H1 (cell line): Measurements from ENCODE around the gene GPM6B. TPM values are rescaled to one million over a fixed set of nuclear protein-coding genes. Genes with fewer than 3 reads are reported as not detected.

ENCODE experiments used
- CTCF ChIA-PET: fragments of 300-600 bp; sonication (Branson Sonifier 250); formaldehyde crosslinking; loops from one replicate; lab custom pipeline; 2021; ENCODE audit not compliant: partially characterized antibody; lab: Charles Lee
- POLR2A ChIA-PET: fragments of 300-600 bp; sonication (Branson Sonifier 250); formaldehyde crosslinking; loops from one replicate; lab custom pipeline; 2021; ENCODE audit warnings: inconsistent platforms; ENCODE audit not compliant: partially characterized antibody; lab: Charles Lee
- DNase-seq, 2 experiments: peaks; one replicate each; pipeline versions ENCODE4 v3.0.0 to v3.0.0-alpha.2; 2010 to 2022; ENCODE audit warnings: low spot score in 2 of 2, low read depth in 1 of 2, mixed read lengths in 1 of 2
- FAIRE-seq: peaks from 2 replicates; lab custom pipeline; 2011; peaks lifted over from hg19 to GRCh38; lab: Jason Lieb, UNC
- H2AFZ ChIP-seq: 2 replicates; pipeline ENCODE4 v1.8.1; 2012; ENCODE audit warnings: low read length, inconsistent platforms
- H2AK5ac ChIP-seq: 2 replicates; pipeline ENCODE4 v1.6.1; 2013; ENCODE audit warnings: low read depth, low read length
- H2BK120ac ChIP-seq: replicated peaks from 2 replicates; pipeline ENCODE3; 2013; ENCODE audit warnings: low read depth, low read length, inconsistent platforms
- H2BK12ac ChIP-seq: 2 replicates; pipeline ENCODE4 v1.6.1; 2013; ENCODE audit warnings: low read depth, low read length
- H2BK15ac ChIP-seq: 2 replicates; pipeline ENCODE4 v1.6.1; 2013; ENCODE audit warnings: low read length
- H2BK20ac ChIP-seq: 2 replicates; pipeline ENCODE4 v1.6.1; 2013; ENCODE audit warnings: low read length
- H2BK5ac ChIP-seq: 2 replicates; pipeline ENCODE4 v1.6.1; 2013; ENCODE audit warnings: low read depth, low read length
- H3K14ac ChIP-seq: 2 replicates; pipeline ENCODE4 v1.6.1; 2013; ENCODE audit warnings: inconsistent platforms; ENCODE audit not compliant: insufficient read length
- H3K18ac ChIP-seq: 2 replicates; pipeline ENCODE4 v1.6.1; 2013; ENCODE audit warnings: low read length; ENCODE audit errors: extremely low read depth
- H3K23ac ChIP-seq: 2 replicates; pipeline ENCODE4 v1.6.1; 2013; ENCODE audit warnings: inconsistent platforms; ENCODE audit not compliant: insufficient read length
- H3K23me2 ChIP-seq: 2 replicates; pipeline ENCODE4 v1.6.1; 2013; ENCODE audit warnings: low read depth, low read length
- H3K27ac ChIP-seq: 2 replicates; pipeline ENCODE4 v1.6.1; 2011; ENCODE audit warnings: low read depth, low read length, inconsistent platforms
- H3K27me3 ChIP-seq, 4 experiments: replicated peaks in 1 of 4; 1 replicate in 1 of 4; 2 replicates in 3 of 4; pipeline versions ENCODE4 v1.6.1 to v1.8.1; 2011 to 2013; ENCODE audit warnings: low read length in 3 of 4, mild to moderate bottlenecking in 3 of 4, inconsistent platforms in 2 of 4, mixed read lengths in 2 of 4, moderate library complexity in 1 of 4; ENCODE audit not compliant: control insufficient read depth in 3 of 4, insufficient read depth in 3 of 4; ENCODE audit errors: extremely low read depth in 1 of 4
- H3K36me3 ChIP-seq, 4 experiments: 2 replicates each; pipeline versions ENCODE4 v1.6.1 to v1.8.1; 2011 to 2013; ENCODE audit warnings: mild to moderate bottlenecking in 4 of 4, low read length in 3 of 4, moderate library complexity in 2 of 4, control low read depth in 1 of 4, inconsistent platforms in 1 of 4; ENCODE audit not compliant: insufficient read depth in 4 of 4, control insufficient read depth in 2 of 4
- H3K4ac ChIP-seq: replicated peaks from 2 replicates; pipeline ENCODE3; 2013; ENCODE audit warnings: low read length, low read depth, mixed read lengths, inconsistent platforms; ENCODE audit not compliant: insufficient read length
- H3K4me1 ChIP-seq, 4 experiments: replicated peaks in 1 of 4; 1 replicate in 1 of 4; 2 replicates in 3 of 4; pipeline versions ENCODE4 v1.6.1 to v1.8.1; 2011 to 2013; ENCODE audit warnings: low read length in 3 of 4, inconsistent platforms in 2 of 4, mixed read lengths in 1 of 4; ENCODE audit not compliant: insufficient read depth in 4 of 4, control insufficient read depth in 3 of 4
- H3K4me2 ChIP-seq, 2 experiments: 2 replicates each; pipeline versions ENCODE4 v1.6.1 to v1.8.1; 2011 to 2013; ENCODE audit warnings: low read depth in 2 of 2, low read length in 2 of 2, control low read depth in 1 of 2, inconsistent platforms in 1 of 2, mild to moderate bottlenecking in 1 of 2; ENCODE audit not compliant: insufficient read depth in 1 of 2
- H3K4me3 ChIP-seq, 4 experiments: fragments of 200-600, 300-600 bp in 1 of 4; sonication (generic), shearing (Covaris generic), sonication (Bioruptor Twin) in 1 of 4; 2 replicates each; pipeline versions ENCODE4 v1.5.1 to v1.8.1; 2011 to 2016; ENCODE audit warnings: low read length in 4 of 4, low read depth in 3 of 4, control low read depth in 2 of 4, inconsistent platforms in 2 of 4, mild to moderate bottlenecking in 2 of 4, mixed read lengths in 1 of 4, moderate library complexity in 1 of 4; ENCODE audit not compliant: insufficient read depth in 2 of 4; ENCODE audit errors: extremely low read depth in 1 of 4
- H3K56ac ChIP-seq: replicated peaks from 2 replicates; pipeline ENCODE3; 2013; ENCODE audit warnings: low read depth, mild to moderate bottlenecking, mixed read lengths, low read length, inconsistent platforms; ENCODE audit not compliant: insufficient read length
- H3K79me1 ChIP-seq: 2 replicates; pipeline ENCODE4 v1.6.1; 2013; ENCODE audit warnings: low read depth, low read length, control low read depth
- H3K79me2 ChIP-seq, 2 experiments: 2 replicates each; pipeline versions ENCODE4 v1.6.1 to v1.8.1; 2012 to 2013; ENCODE audit warnings: low read length in 2 of 2, mild to moderate bottlenecking in 2 of 2, inconsistent platforms in 1 of 2; ENCODE audit not compliant: insufficient read depth in 2 of 2, control insufficient read depth in 1 of 2
- H3K9ac ChIP-seq, 4 experiments: replicated peaks in 1 of 4; 1 replicate in 1 of 4; 2 replicates in 3 of 4; pipeline versions ENCODE4 v1.6.1 to v1.8.1; 2011 to 2013; ENCODE audit warnings: low read depth in 3 of 4, low read length in 3 of 4, control low read depth in 2 of 4, mild to moderate bottlenecking in 2 of 4, moderate library complexity in 2 of 4, inconsistent platforms in 1 of 4; ENCODE audit errors: extremely low read depth in 1 of 4
- H3K9me3 ChIP-seq, 2 experiments: 2 replicates each; pipeline versions ENCODE4 v1.6.1 to v1.8.1; 2012 to 2013; ENCODE audit warnings: mild to moderate bottlenecking in 2 of 2, moderate library complexity in 2 of 2, control low read depth in 1 of 2, inconsistent platforms in 1 of 2, low read depth in 1 of 2, low read length in 1 of 2, mixed read lengths in 1 of 2; ENCODE audit not compliant: insufficient read depth in 2 of 2
- H4K20me1 ChIP-seq, 2 experiments: replicated peaks in 1 of 2; 2 replicates each; pipeline versions ENCODE3 to v1.8.1; 2011 to 2013; ENCODE audit warnings: inconsistent platforms in 2 of 2, low read length in 2 of 2, mild to moderate bottlenecking in 1 of 2; ENCODE audit not compliant: insufficient read depth in 2 of 2, control insufficient read depth in 1 of 2
- H4K5ac ChIP-seq: 2 replicates; pipeline ENCODE4 v1.6.1; 2013; ENCODE audit warnings: low read length, low read depth, mixed read lengths, inconsistent platforms; ENCODE audit not compliant: insufficient read length
- H4K8ac ChIP-seq: 2 replicates; pipeline ENCODE4 v1.8.0; 2013; ENCODE audit warnings: mild to moderate bottlenecking, moderate library complexity, low read length, inconsistent platforms; ENCODE audit not compliant: insufficient read depth; ENCODE audit errors: extremely low read depth
- H4K91ac ChIP-seq: replicated peaks from 2 replicates; pipeline ENCODE3; 2013; ENCODE audit warnings: low read length, mixed read lengths, inconsistent platforms; ENCODE audit not compliant: insufficient read length
- EGR1 ChIP-seq: IDR thresholded peaks from 2 replicates; pipeline ENCODE4 v1.6.1; 2011; ENCODE audit warnings: low read depth, low read length, borderline replicate concordance
- POLR2A ChIP-seq, 2 experiments: IDR thresholded peaks; 1 replicate in 1 of 2; 2 replicates in 1 of 2; pipeline ENCODE4 v1.6.1; 2011; ENCODE audit warnings: low read depth in 2 of 2, low read length in 2 of 2, mild to moderate bottlenecking in 2 of 2; ENCODE audit errors: control extremely low read depth in 1 of 2
- SAP30 ChIP-seq: fragments of 300-600 bp; sonication (generic); IDR thresholded peaks from 2 replicates; pipeline ENCODE4 v1.7.1; 2012; ENCODE audit warnings: low read length, moderate library complexity, mild to moderate bottlenecking, inconsistent platforms; ENCODE audit not compliant: insufficient read depth, insufficient replicate concordance
- SIRT6 ChIP-seq: IDR thresholded peaks from one replicate; pipeline ENCODE4 v1.7.1; 2012; ENCODE audit warnings: low read length, inconsistent platforms
- SUZ12 ChIP-seq: fragments of 200-600 bp; sonication (generic); IDR thresholded peaks from 2 replicates; pipeline ENCODE4 v1.6.1; 2012; ENCODE audit warnings: mild to moderate bottlenecking, inconsistent platforms, low read length, moderate library complexity, mixed read lengths
- TAF7 ChIP-seq: optimal IDR thresholded peaks from 2 replicates; pipeline ENCODE3; 2011; ENCODE audit warnings: low read depth, mild to moderate bottlenecking, inconsistent platforms, low read length, moderate library complexity, borderline replicate concordance
- TCF12 ChIP-seq: IDR thresholded peaks from 2 replicates; pipeline ENCODE4 v1.6.1; 2011; ENCODE audit warnings: low read depth, mild to moderate bottlenecking, low read length
- ZNF274 ChIP-seq: IDR thresholded peaks from 2 replicates; pipeline ENCODE4 v1.7.0; 2012; ENCODE audit warnings: low read length, borderline replicate concordance; ENCODE audit errors: extremely low read depth
- WGBS, 2 experiments: shearing (Covaris generic) in 1 of 2; methylation state at CpG; one replicate each; pipeline versions ENCODE4 v1.1.6 to v1.1.7; 2013 to 2015; ENCODE audit warnings: low lambda C conversion rate in 2 of 2, mixed read lengths in 2 of 2, inconsistent platforms in 1 of 2, low coverage in 1 of 2, missing lambda C conversion rate in 1 of 2; ENCODE audit not compliant: insufficient replicate concordance in 2 of 2, insufficient coverage in 1 of 2, insufficient read length in 1 of 2; ENCODE audit errors: extremely low coverage in 1 of 2, missing lambda C conversion rate in 1 of 2; 5-methylcytosine and 5-hydroxymethylcytosine counted together
- polyA plus RNA-seq, 7 experiments: library from polyadenylated mRNA; depleted of rRNA in 3 of 7; stranded (reverse) in 5 of 7; unstranded in 2 of 7; fragments of >200 nt in 5 of 7; fragments of 200-250 nt in 2 of 7; gene quantifications; 1 replicate in 5 of 7; 2 replicates in 1 of 7; 4 replicates in 1 of 7; pipeline versions ENCODE4 v1.2.1 to v1.2.3, GENCODE V29; 2011 to 2013; ENCODE audit warnings: missing spikeins in 2 of 7, mixed read lengths in 2 of 7
- total RNA-seq: library from RNA; stranded (reverse); fragmentation: NEBNext Ultra II Directional; extraction: Animal tissue kit (Norgen Biotek cat#: 25700); gene quantifications from 2 replicates; pipeline ENCODE4 v1.2.1, GENCODE V29; 2021

GPM6B gene
- total and polyA plus RNA-seq, 2 of the 8 experiments (the other 6 are each of a cell fraction or from before 2014, with no cell fraction given): 132 to 175 TPM

- Histone ChIP-seq H3K27ac (no peak overlapping the region), H3K79me1 (no peaks in the 10 kb centered on the region), H3K23ac (no peak overlapping the region), H4K8ac (no peak overlapping the region), H3K27me3 (no peaks in the 10 kb centered on the region), H3K23me2 (no peaks in the 10 kb centered on the region), H2BK12ac (no peak overlapping the region), H2AFZ (no peak overlapping the region), H3K4ac (no peak overlapping the region), H3K4me1 (peaks cover 0 to 2% (median 0%) of the 10 kb centered on the region in 4 experiments; a peak in 1 of 7 replicates), H2BK20ac (no peak overlapping the region), H4K5ac (no peak overlapping the region), H3K4me2 (no peak overlapping the region), H3K36me3 (peaks cover 0 to 61% (median 16%) of the 10 kb centered on the region in 4 experiments), H3K18ac (no peak overlapping the region), H2BK15ac (no peak overlapping the region), H3K4me3 (no peak overlapping the region), H2BK120ac (no peak overlapping the region), H3K9ac (no peak overlapping the region), H2AK5ac (no peak overlapping the region), H3K79me2 (no peaks in the 10 kb centered on the region), H3K56ac (no peak overlapping the region), H2BK5ac (no peak overlapping the region), H4K91ac (no peak overlapping the region), H3K14ac (no peak overlapping the region), H4K20me1 (no peaks in the 10 kb centered on the region), H3K9me3 (no peaks in the 10 kb centered on the region)
- ChIA-PET CTCF (interaction anchor here (1.5 to 1.7 kb wide), 2 partner anchors 9 to 248 kb away, joined by 4 to 8 read pairs; no protein-coding TSS in a partner anchor), POLR2A (no interaction called here)
- FAIRE-seq: no peak
- no peak for DNase-seq
- 85% methylated on average over 1 of the region's 1 CpG; no CpG with 5 or more reads in 1 of the 2 experiments for WGBS, 2 experiments
- TF ChIP-seq TCF12 (no peak), EGR1 (no peak), SUZ12 (no peak), POLR2A (IDR thresholded peaks at IDR 0.05; ENCODE audit: control extremely low read depth in 1 of 2, low read depth in 2 of 2, low read length in 2 of 2) (no peak), SIRT6 (no peak), SAP30 (no peak), TAF7 (no peak), ZNF274 (no peak)
These were observed 61.6 kb downstream of the GPM6B start for GRCh38 chrX:13755254-13755653.
